Tibial nerve (tissue), 4 donors: ENCODE results near the gene TBC1D22A.

Experiments
- CTCF ChIP-seq, 5 experiments: fragments of 200-600 bp in 3 of 5; fragments of 450-650 bp in 2 of 5; sonication (generic) in 3 of 5; IDR thresholded peaks; one replicate each; pipeline ENCODE4 v1.5.1; 2016 to 2019; ENCODE audit warnings: antibody characterized with exemption in 5 of 5, mild to moderate bottlenecking in 3 of 5, moderate library complexity in 2 of 5
- EP300 ChIP-seq, 2 donors: sonication (generic); formaldehyde crosslinking; IDR thresholded peaks; one replicate each; pipeline ENCODE4 v1.6.1; 2017; ENCODE audit warnings: antibody characterized with exemption in 2 of 2, mild to moderate bottlenecking in 1 of 2
- POLR2A ChIP-seq, 2 donors: fragments of 450-650 bp; IDR thresholded peaks; one replicate each; pipeline ENCODE4 v1.6.1; 2017; ENCODE audit warnings: antibody characterized with exemption in 2 of 2, mild to moderate bottlenecking in 2 of 2, moderate library complexity in 2 of 2

GRCh38 chr22:47110817-47111443 lies 348.5 kb downstream of the TBC1D22A start:
- TF ChIP-seq POLR2A (IDR thresholded peaks at IDR 0.05) (no peak), EP300 (IDR thresholded peaks at IDR 0.05) (no peak), CTCF (IDR thresholded peaks at IDR 0.05) (no peak)
